Activated T-cell treated with anti-CD3 and anti-CD28 coated beads, Interleukin-2, amount 50 U/mL, for 72 hours (primary cell): ENCODE measurements around the gene GRK1. TPM values are rescaled to one million over a fixed set of nuclear protein-coding genes. Genes with fewer than 3 reads are reported as not detected.
"Not testable (repeated sequence)": the region's sequence is repeated elsewhere in the genome, so short reads cannot be mapped to it uniquely, and the experiment has no call there.

ENCODE experiments used
- ATAC-seq, 2 donors: fragments of 150-1000 bp; cut with Tn5 transposase; replicated peaks in 1 of 2; 2 replicates each; pipeline ENCODE4 v1.10.0; 2021; ENCODE audit warnings: moderate library complexity in 2 of 2, mild to moderate bottlenecking in 1 of 2
- DNase-seq, 2 donors: peaks; one replicate each; pipeline ENCODE4 v3.0.0; 2021 to 2022; ENCODE audit warnings: mixed read lengths in 1 of 2
- H3K27ac Mint-ChIP-seq: one replicate; pipeline ENCODE4 v1.8.0; 2022; ENCODE audit warnings: mild to moderate bottlenecking, moderate library complexity, mixed read lengths
- H3K27me3 Mint-ChIP-seq: one replicate; pipeline ENCODE4 v1.8.0; 2022; ENCODE audit warnings: low read depth, mixed read lengths
- H3K36me3 Mint-ChIP-seq, 2 donors: one replicate each; pipeline ENCODE4 v1.8.0; 2022; ENCODE audit warnings: mixed read lengths in 2 of 2, mild to moderate bottlenecking in 1 of 2; ENCODE audit not compliant: insufficient read depth in 2 of 2
- H3K4me1 Mint-ChIP-seq: one replicate; pipeline ENCODE4 v1.8.0; 2022; ENCODE audit warnings: low read depth, mixed read lengths
- H3K4me3 Mint-ChIP-seq, 2 donors: one replicate each; pipeline ENCODE4 v1.8.0; 2022; ENCODE audit warnings: mild to moderate bottlenecking in 2 of 2, mixed read lengths in 2 of 2, moderate library complexity in 2 of 2
- H3K9me3 Mint-ChIP-seq, 2 donors: one replicate each; pipeline ENCODE4 v1.8.0; 2022; ENCODE audit warnings: mixed read lengths in 2 of 2
- total RNA-seq, 2 donors: library from RNA; stranded (reverse); gene quantifications; one replicate each; pipeline ENCODE4 v1.2.3, GENCODE V29; 2022

The GRK1 gene
- total RNA-seq, 2 donors from 2014 or later, result 0.22 TPM; not detected in 1

DNA sequence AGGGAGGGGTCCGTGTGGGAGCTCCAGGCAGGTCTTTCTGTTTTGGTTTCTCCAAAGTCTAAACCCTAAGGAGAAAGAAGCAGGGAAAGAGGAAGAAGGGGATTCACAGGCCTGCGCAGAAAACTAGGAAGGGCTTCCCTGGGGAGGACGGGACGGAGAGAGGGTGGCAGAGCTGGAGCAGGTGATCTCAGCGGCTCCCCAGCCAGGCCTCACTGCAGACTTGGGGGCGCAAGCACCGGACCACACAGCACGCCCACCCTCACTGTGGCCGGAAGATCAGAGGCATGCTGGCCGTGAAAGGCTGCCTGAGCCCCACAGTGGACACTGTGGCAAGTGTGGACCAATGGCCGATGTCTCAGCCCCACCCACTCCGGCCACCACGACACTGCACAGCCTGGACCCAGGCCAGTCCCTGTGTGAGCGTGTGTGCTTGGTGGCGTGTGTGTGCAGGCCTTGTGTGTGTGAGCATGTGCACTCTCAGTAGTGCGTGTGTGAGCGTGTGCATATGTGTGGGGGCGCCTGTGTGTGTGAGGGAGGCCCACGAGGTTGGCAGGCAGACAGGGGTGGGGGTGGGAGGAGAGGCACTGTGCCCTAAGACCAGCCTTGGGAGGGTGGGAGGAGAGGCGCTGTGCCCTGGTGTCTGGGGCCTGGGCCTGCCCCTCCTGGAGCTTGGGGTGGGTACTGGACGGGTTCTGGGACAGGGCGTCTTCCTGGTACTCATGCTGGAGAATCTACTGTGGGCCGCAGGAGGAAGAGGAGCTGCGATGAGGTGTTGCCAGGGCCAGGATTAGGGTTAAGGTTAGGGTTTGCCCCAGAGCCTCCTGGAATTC is 76.6 kb downstream of the GRK1 start:
- no peak overlapping the region for H3K27ac Mint-ChIP-seq
- no peak overlapping the region for H3K4me3 Mint-ChIP-seq
- DNase-seq (no peak), ATAC-seq (no peak)
- H3K27me3 Mint-ChIP-seq, result peaks cover 21% of the 10 kb centered on the region
- H3K9me3 Mint-ChIP-seq, result no peaks in the 10 kb centered on the region
- H3K4me1 Mint-ChIP-seq, result peaks cover 36% of the 10 kb centered on the region
- H3K36me3 Mint-ChIP-seq, result no peaks in the 10 kb centered on the region

DNA sequence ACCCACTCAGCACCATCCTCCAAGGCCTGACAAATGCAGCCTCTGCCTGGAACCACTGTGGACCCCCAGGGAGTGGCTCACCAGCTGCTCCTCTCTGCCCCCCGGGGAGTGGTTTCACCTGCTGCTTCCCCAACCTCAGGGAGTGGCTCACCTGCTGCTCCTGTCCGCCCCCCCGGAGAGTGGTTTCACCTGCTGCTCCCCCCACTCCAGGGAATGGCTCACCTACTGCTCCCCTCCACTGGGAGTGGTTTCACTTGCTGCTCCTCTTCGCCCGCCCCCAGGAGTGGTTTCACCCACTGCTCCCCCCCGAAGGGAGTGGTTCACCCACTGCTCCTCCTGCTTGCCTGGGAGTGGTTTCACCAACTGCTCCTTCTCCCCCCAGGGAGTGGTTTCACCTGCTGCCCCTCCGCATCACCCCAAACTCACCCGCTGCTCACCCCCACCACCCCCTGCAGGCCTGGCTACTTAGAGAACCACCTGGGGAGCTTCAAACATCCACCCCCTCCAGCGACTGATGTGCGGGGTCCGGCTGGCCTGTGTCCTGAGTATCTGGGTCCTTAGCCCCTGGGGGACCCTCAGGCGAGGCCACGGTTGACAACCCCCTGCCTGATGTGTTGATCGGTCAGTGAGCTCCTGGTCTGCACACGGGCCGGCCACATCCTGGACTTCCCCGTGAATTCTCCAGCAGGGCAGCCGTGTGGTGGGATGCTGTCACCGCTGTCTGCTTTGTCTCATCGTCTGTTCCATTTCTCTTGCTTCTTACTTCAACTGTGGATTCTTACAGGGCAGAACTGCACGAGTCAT is 77.4 kb downstream of the GRK1 start:
- Mint-ChIP-seq H3K27me3 (peaks cover 21% of the 10 kb centered on the region), H3K36me3 (no peaks in the 10 kb centered on the region), H3K9me3 (no peaks in the 10 kb centered on the region), H3K4me1 (peaks cover 36% of the 10 kb centered on the region), H3K4me3 (no peak overlapping the region), H3K27ac (no peak overlapping the region)
- ATAC-seq (no peak), DNase-seq (no peak)

DNA sequence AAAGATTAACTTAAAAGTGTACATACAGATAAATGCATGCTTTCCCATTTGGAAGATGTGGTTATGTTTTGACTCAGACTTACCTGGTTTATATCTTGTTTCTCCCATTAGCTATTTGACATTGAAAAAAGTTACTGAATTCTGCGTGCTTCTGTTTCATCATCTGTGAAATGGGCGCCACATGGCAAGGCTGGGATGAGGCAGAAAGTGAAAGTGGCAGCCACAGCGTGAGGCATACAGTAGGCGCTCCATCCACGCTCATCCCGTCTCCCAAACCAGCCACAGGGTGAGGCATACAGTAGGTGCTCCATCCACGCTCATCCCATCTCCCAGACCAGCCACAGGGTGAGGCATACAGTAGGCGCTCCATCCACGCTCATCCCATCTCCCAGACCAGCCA is 78.0 kb downstream of the GRK1 start:
- ATAC-seq, result no peak
- DNase-seq, result no peak
- H3K4me3 Mint-ChIP-seq, result no peak overlapping the region

DNA sequence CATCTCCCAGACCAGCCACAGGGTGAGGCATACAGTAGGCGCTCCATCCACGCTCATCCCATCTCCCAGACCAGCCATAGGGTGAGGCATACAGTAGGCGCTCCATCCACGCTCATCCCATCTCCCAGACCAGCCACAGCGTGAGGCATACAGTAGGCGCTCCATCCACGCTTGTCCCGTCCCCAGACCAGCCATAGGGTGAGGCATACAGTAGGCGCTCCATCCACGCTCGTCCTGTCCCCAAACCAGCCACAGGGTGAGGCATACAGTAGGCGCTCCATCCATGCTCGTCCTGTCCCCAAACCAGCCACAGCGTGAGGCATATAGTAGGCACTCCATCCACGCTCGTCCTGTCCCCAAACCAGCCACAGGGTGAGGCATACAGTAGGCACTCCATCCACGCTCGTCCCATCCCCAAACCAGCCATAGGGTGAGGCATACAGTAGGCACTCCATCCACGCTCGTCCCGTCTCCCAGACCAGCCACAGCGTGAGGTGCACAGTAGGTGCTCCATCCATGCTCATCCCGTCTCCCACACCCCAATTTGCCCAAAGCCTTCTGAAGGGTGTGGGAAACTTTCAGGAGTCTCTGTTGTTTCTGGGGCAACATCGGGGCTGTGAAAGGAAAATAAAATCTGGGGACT is 78.6 kb downstream of the GRK1 start:
- not testable (repeated sequence) for ATAC-seq, H3K36me3 Mint-ChIP-seq, H3K9me3 Mint-ChIP-seq, H3K27ac Mint-ChIP-seq, H3K4me3 Mint-ChIP-seq, DNase-seq, H3K27me3 Mint-ChIP-seq
- peaks cover 35% of the 10 kb centered on the region for H3K4me1 Mint-ChIP-seq

More for the DNA sequence above, 78.0 kb downstream of the GRK1 start:
- Mint-ChIP-seq H3K27me3 (peaks cover 14% of the 10 kb centered on the region), H3K36me3 (no peaks in the 10 kb centered on the region), H3K27ac (no peak overlapping the region), H3K4me1 (peaks cover 36% of the 10 kb centered on the region), H3K9me3 (no peaks in the 10 kb centered on the region)

DNA sequence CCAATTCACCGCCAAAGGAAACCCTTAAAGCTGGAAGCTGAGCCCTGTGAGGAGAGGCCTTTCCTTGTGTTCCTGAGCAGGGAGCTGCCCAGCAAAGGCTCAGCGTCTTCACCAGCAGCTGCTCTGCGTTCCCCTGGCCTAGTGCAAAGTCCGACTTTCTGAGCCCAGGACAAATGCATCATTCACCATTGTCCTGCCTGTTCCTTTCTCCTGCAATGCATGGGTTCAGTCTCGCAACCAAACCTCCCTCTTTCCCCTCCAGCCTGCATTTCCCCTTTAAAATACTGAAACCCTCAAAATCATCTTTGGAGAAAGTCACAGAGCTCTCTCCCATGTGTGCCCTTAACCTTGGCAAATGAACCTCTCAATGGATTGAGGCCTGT is 79.1 kb downstream of the GRK1 start:
- DNase-seq (no peak), ATAC-seq (no peak)
- Mint-ChIP-seq H3K4me3 (no peak overlapping the region), H3K27ac (no peak overlapping the region), H3K27me3 (peaks cover 4% of the 10 kb centered on the region), H3K9me3 (peaks cover 6 to 7% of the 10 kb centered on the region in 2 donors), H3K4me1 (peaks cover 29% of the 10 kb centered on the region), H3K36me3 (no peaks in the 10 kb centered on the region)

DNA sequence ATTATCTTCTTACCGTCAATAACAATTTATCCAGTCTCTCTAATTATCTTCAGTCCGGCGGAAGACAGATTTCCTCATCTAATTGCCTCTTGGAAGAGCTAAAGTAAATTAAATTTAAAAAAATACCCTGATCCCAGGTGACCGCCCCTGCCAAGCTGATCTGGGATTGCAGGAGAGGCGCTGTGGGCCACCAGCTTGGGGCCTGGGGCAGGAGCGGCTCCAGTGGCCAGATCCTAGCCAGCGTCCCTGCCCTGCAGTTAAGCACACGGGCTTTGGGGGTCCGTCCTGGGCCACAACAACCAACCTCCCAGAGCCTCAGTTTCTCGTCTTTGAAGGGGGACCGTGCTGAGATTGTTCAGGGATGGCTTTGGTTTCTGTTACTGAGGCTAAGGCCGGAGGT is 79.7 kb downstream of the GRK1 start:
- Mint-ChIP-seq H3K4me1 (peaks cover 24% of the 10 kb centered on the region), H3K27ac (no peak overlapping the region), H3K9me3 (peaks cover 9% of the 10 kb centered on the region in 2 donors), H3K4me3 (no peak overlapping the region), H3K27me3 (no peaks in the 10 kb centered on the region), H3K36me3 (no peaks in the 10 kb centered on the region)
- DNase-seq (no peak), ATAC-seq (no peak)

DNA sequence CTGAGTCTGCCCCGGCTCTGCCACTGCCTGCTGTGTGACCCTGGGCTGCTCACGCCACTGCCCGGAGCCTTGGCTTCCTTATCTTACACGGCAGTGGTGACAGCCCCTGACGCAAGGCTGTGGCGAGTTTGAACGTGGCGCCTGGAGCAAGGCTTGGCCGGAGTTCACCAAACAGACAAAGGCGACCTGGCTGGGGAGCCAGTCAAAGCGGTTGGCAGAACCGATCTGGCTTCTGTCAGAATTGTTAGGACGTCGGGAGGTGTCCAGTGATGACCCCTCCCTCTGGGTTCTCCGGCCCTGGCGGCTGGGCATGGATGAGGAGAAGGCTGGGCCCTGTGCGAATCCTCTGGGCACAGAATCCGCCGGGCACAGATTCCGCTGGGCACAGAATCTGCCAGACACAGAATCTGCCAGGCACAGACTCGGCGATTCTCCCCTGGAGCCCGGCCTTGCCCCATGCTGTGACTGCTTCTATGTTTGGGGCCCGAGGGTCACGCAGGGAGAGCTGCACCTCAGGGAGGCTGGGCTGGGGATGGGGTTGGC is 80.3 kb downstream of the GRK1 start:
- no peak overlapping the region for H3K4me3 Mint-ChIP-seq
- no peak overlapping the region for H3K27ac Mint-ChIP-seq
- ATAC-seq (no peak), DNase-seq (no peak)
- H3K27me3 Mint-ChIP-seq, result no peaks in the 10 kb centered on the region
- H3K4me1 Mint-ChIP-seq, result peaks cover 17% of the 10 kb centered on the region
- no peaks in the 10 kb centered on the region for H3K36me3 Mint-ChIP-seq
- H3K9me3 Mint-ChIP-seq, result peaks cover 9% of the 10 kb centered on the region in 2 donors

DNA sequence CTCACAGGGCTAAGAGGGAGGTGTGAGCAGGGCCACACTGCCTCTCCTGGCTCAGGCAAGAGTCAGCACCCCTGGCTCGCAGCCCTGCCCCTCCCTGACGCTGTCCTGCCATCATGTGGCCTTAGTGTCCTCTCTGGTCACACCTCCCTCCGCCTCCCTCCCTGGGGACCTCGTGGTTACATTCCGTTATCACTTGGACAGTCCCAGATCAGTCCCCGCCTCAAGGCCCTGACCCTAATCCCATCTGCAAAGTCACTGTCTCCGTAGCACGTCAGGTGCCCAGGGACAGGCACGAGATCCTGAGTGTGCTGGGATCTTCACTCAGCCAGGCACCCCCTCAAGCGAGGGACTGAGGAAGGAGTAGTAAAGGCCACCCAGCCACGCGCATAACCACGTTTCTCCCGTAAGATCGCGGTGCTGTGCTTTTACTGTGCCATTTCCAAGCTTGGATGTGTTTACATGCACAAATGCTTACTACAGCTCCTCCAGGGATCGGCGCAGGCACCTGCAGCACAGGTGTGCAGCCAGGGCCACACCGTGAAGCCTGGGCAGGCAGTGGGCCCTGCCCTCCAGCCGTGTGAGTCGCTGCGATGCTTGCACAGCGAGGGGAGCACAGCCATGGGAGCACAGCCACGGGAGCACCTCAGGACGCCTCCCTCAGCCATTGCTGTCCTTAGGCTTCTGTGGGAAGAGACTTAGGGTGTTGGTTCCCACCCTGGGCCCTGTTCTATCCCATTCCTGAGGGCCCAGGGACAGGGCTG is 81.3 kb downstream of the GRK1 start:
- peaks cover 9% of the 10 kb centered on the region for H3K4me1 Mint-ChIP-seq
- DNase-seq (no peak), ATAC-seq (no peak)
- H3K9me3 Mint-ChIP-seq, result peaks cover 9% of the 10 kb centered on the region in 2 donors
- H3K4me3 Mint-ChIP-seq, result no peak overlapping the region
- no peaks in the 10 kb centered on the region for H3K27me3 Mint-ChIP-seq
- no peak overlapping the region for H3K27ac Mint-ChIP-seq
- peaks cover 0 to 2% of the 10 kb centered on the region in 2 donors for H3K36me3 Mint-ChIP-seq

DNA sequence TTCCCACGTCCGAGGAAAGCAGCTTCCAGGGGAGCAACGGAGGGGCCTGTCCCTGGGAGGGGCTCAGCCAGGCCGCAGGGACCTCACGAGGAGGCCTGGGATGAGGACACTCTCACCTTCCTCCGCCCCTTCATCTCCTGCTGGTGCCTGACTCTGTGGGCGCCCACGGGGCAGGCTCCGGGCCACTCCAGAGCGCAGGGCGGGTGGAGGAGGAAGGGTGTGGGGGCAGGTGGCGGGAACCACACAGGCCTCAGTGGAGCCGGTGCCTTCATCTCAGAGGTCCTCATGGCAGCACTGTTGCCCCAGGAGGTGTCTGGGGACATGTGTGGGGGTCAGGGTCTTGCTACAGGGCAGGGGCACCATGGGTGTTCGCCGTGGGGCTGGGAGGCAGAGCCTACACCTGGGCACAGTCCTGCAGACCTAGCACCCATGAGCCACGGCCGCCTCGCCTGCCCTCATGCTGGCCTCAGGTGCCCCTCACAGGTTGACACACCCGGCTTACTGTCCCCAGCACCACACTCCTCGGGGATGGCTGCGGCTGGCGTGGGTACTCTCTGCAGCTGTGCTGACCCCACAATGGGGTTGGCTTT is 81.9 kb downstream of the GRK1 start:
- DNase-seq (no peak), ATAC-seq (no peak)
- H3K4me3 Mint-ChIP-seq, result no peak overlapping the region
- peaks cover 9% of the 10 kb centered on the region in 2 donors for H3K9me3 Mint-ChIP-seq
- no peaks in the 10 kb centered on the region for H3K27me3 Mint-ChIP-seq
- H3K4me1 Mint-ChIP-seq, result peaks cover 6% of the 10 kb centered on the region
- H3K27ac Mint-ChIP-seq, result no peak overlapping the region
- peaks cover 0 to 2% of the 10 kb centered on the region in 2 donors for H3K36me3 Mint-ChIP-seq

DNA sequence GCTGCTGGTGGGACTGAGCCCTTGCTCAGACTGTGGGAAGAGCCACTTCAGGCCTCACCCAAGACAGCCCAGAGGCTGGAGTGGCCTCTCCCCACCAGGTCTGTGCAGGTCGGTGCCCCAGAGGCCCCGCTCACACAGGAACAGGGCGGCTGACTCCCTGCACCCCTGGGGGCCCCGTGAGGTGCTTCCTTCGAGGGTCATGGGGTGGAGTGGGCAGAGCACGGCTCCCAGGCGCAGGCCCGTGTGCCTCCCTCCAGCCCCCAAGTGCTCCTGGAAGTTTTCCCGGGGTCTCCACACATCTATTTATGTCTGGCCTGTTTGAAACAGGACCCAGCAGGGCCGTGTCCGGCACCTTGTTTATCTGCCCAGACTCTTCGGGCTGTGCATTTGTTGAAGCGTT is 82.5 kb downstream of the GRK1 start:
- no peak for ATAC-seq
- Mint-ChIP-seq H3K9me3 (peaks cover 9% of the 10 kb centered on the region in 2 donors), H3K27ac (no peak overlapping the region), H3K4me1 (peaks cover 6% of the 10 kb centered on the region), H3K4me3 (no peak overlapping the region), H3K36me3 (peaks cover 0 to 2% of the 10 kb centered on the region in 2 donors), H3K27me3 (no peaks in the 10 kb centered on the region)
- DNase-seq, result no peak

DNA sequence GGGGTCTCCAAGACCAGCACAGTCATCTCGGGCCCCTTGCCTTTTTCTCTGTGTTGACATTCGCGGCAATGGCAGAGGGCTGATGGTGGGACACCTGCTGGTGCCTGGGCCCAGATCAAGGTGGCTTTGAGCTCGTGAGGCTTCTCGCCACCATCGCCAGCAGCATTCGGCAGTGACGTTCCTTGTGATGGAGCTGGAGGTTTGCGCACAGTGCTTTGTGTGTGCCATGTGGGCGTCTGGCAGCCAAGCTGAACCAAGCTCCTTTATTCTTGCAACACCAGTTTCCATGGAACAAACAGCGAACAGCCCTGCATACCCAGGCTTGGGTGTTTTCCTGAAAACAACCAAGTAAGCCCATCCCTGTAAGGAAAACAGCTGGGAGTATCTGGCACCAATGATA is 82.9 kb downstream of the GRK1 start:
- Mint-ChIP-seq H3K27ac (no peak overlapping the region), H3K4me3 (no peak overlapping the region), H3K4me1 (peaks cover under 1% of the 10 kb centered on the region), H3K27me3 (peaks cover 4% of the 10 kb centered on the region), H3K9me3 (peaks cover 9% of the 10 kb centered on the region in 2 donors), H3K36me3 (peaks cover 0 to 2% of the 10 kb centered on the region in 2 donors)
- DNase-seq (no peak), ATAC-seq (no peak)
